GM12878 (cell line): ENCODE data around the gene OPCML. TPM values are rescaled to one million over a fixed set of nuclear protein-coding genes. Genes with fewer than 3 reads are reported as not detected.

Experiments
- ATAC-seq: fragments of 200-7000 bp; cut with Tn5 transposase; 3 replicates; pipeline ENCODE4 v1.9.1; 2020; ENCODE audit warnings: mild to moderate bottlenecking, moderate library complexity
- BruUV-seq: library from RNA; stranded (reverse); fragments of 400-500 nt; replicated peaks from 2 replicates; lab custom pipeline; 2021; lab: Mats Ljungman, UMichigan
- CTCF ChIA-PET: fragments of 300-600 bp; sonication (Branson Sonifier 250); formaldehyde crosslinking; extraction: SDS; loops from one replicate; lab custom pipeline; 2021; ENCODE audit warnings: inconsistent platforms; lab: Yijun Ruan, JAX
- POLR2A ChIA-PET: fragments of 350-600 bp; formaldehyde crosslinking; extraction: SDS; loops from one replicate; lab custom pipeline; 2021; ENCODE audit warnings: inconsistent platforms; lab: Charles Lee
- RAD21 ChIA-PET: fragments of 300-600 bp; sonication (Branson Sonifier 250); formaldehyde crosslinking; loops from one replicate; lab custom pipeline; 2023; ENCODE audit warnings: antibody characterized with exemption; ENCODE audit not compliant: unreplicated experiment; lab: Charles Lee
- SMC1A ChIA-PET: fragments of 300-600 bp; sonication (Branson Sonifier 250); formaldehyde crosslinking; loops from one replicate; lab custom pipeline; 2023; ENCODE audit not compliant: unreplicated experiment, uncharacterized antibody; lab: Charles Lee
- DNase-seq: peaks from one replicate; pipeline ENCODE4 v3.0.0-alpha.2; 2011; ENCODE audit warnings: low read depth, low spot score
- FAIRE-seq: peaks from 3 replicates; lab custom pipeline; 2011; peaks lifted over from hg19 to GRCh38; lab: Jason Lieb, UNC
- H2AFZ ChIP-seq: 2 replicates; pipeline ENCODE4 v1.6.0; 2011; ENCODE audit warnings: low read depth, low read length, control low read depth; ENCODE audit not compliant: control insufficient read depth
- H3K27ac ChIP-seq: 2 replicates; pipeline ENCODE4 v1.5.1; 2011; ENCODE audit warnings: control low read depth; ENCODE audit not compliant: control insufficient read depth, insufficient read depth
- H3K27me3 ChIP-seq, 2 experiments: replicated peaks in 1 of 2; 2 replicates each; pipeline versions ENCODE4 v1.6.0 to v1.6.1; 2011; ENCODE audit warnings: low read length in 1 of 2; ENCODE audit not compliant: control insufficient read depth in 2 of 2, insufficient read depth in 2 of 2
- H3K36me3 ChIP-seq, 2 experiments: 2 replicates each; pipeline ENCODE4 v1.5.1; 2011; ENCODE audit warnings: low read length in 1 of 2; ENCODE audit not compliant: control insufficient read depth in 2 of 2, insufficient read depth in 2 of 2
- H3K4me1 ChIP-seq: 2 replicates; pipeline ENCODE4 v1.6.1; 2011; ENCODE audit warnings: mild to moderate bottlenecking, low read length, moderate library complexity, mixed read lengths; ENCODE audit not compliant: control insufficient read depth, insufficient read depth
- H3K4me2 ChIP-seq: 2 replicates; pipeline ENCODE4 v1.6.0; 2011; ENCODE audit warnings: control low read depth; ENCODE audit not compliant: control insufficient read depth, insufficient read depth
- H3K4me3 ChIP-seq: fragments of 200-600 bp; sonication (generic); 2 replicates; pipeline ENCODE4 v1.5.1; 2016
- H3K79me2 ChIP-seq: 2 replicates; pipeline ENCODE4 v1.6.0; 2011; ENCODE audit warnings: low read length; ENCODE audit not compliant: control insufficient read depth, insufficient read depth
- H3K9ac ChIP-seq: 2 replicates; pipeline ENCODE4 v1.8.0; 2011; ENCODE audit warnings: low read length, control low read depth, mixed read lengths; ENCODE audit not compliant: control insufficient read depth, insufficient read depth
- H3K9me3 ChIP-seq: replicated peaks from 3 replicates; pipeline ENCODE4 v1.5.1; 2011; ENCODE audit warnings: mild to moderate bottlenecking, low read length; ENCODE audit not compliant: control insufficient read depth, insufficient read depth
- H4K20me1 ChIP-seq: 2 replicates; pipeline ENCODE4 v1.6.0; 2011; ENCODE audit not compliant: control insufficient read depth, insufficient read depth
- CBFB ChIP-seq: IDR thresholded peaks from 2 replicates; pipeline ENCODE4 v1.6.1; 2016; ENCODE audit warnings: antibody characterized with exemption, low read depth
- CBX3 ChIP-seq: fragments of 200-600 bp; sonication (generic); IDR thresholded peaks from 2 replicates; pipeline ENCODE4 v1.6.1; 2016; ENCODE audit warnings: low read depth, borderline replicate concordance
- EP300 ChIP-seq, 2 experiments: fragments of 150-350 bp in 1 of 2; IDR thresholded peaks; 2 replicates each; pipeline ENCODE4 v1.6.1; 2011 to 2012; ENCODE audit warnings: low read depth in 2 of 2, low read length in 2 of 2, borderline replicate concordance in 1 of 2, improper control_type of control experiment in 1 of 2, inconsistent platforms in 1 of 2; ENCODE audit not compliant: control insufficient read depth in 1 of 2
- FOXK2 ChIP-seq: fragments of 450-650 bp; IDR thresholded peaks from 2 replicates; pipeline ENCODE4 v1.6.1; 2017; ENCODE audit warnings: mild to moderate bottlenecking, moderate library complexity
- KAT2A ChIP-seq: conservative IDR thresholded peaks from 2 replicates; pipeline ENCODE4 v1.6.1; 2011; ENCODE audit warnings: low read depth, low read length; ENCODE audit not compliant: control insufficient read depth
- MEF2B ChIP-seq: fragments of 450-650 bp; IDR thresholded peaks from 2 replicates; pipeline ENCODE4 v1.6.1; 2018; ENCODE audit warnings: mild to moderate bottlenecking, moderate library complexity; ENCODE audit not compliant: partially characterized antibody, poor library complexity, severe bottlenecking
- PAX5 ChIP-seq: IDR thresholded peaks from 2 replicates; pipeline ENCODE4 v1.6.1; 2011; ENCODE audit warnings: low read depth, low read length, borderline replicate concordance
- POLR2AphosphoS5 ChIP-seq: IDR thresholded peaks from 2 replicates; pipeline ENCODE4 v1.6.1; 2011; ENCODE audit warnings: mild to moderate bottlenecking, low read length, inconsistent platforms
- POU2F2 ChIP-seq: IDR thresholded peaks from 3 replicates; pipeline ENCODE4 v1.6.1; 2011; ENCODE audit warnings: low read depth, mild to moderate bottlenecking, low read length, borderline replicate concordance
- SUZ12 ChIP-seq: fragments of 200-600 bp; sonication (generic); IDR thresholded peaks from one replicate; pipeline ENCODE4 v1.6.1; 2018; ENCODE audit warnings: antibody characterized with exemption, mild to moderate bottlenecking; ENCODE audit not compliant: unreplicated experiment
- TARDBP ChIP-seq: IDR thresholded peaks from 2 replicates; pipeline ENCODE4 v1.6.1; 2016; ENCODE audit warnings: borderline replicate concordance
- ZNF622 ChIP-seq: fragments of 450-650 bp; IDR thresholded peaks from 2 replicates; pipeline ENCODE4 v1.6.1; 2017; ENCODE audit warnings: mild to moderate bottlenecking, inconsistent platforms
- WGBS: methylation state at CpG from one replicate; pipeline ENCODE4 v1.1.6; 2016; ENCODE audit warnings: low lambda C conversion rate; ENCODE audit not compliant: insufficient replicate concordance, insufficient coverage; ENCODE audit errors: missing lambda C conversion rate; 5-methylcytosine and 5-hydroxymethylcytosine counted together
- in situ Hi-C: fragments of 300-500 bp; cut with MboI; formaldehyde crosslinking; loops from 9 replicates; pipeline ENCODE4 v1.14.3; 2018; ENCODE audit warnings: mixed read lengths
- intact Hi-C: fragments of 100-400 bp; cut with micrococcal nuclease; formaldehyde crosslinking; loops from one replicate; pipeline ENCODE4 v1.14.2; 2022; ENCODE audit not compliant: unreplicated experiment
- polyA plus RNA-seq, 11 experiments: library from polyadenylated mRNA; depleted of rRNA in 4 of 11; unstranded in 6 of 11; stranded (reverse) in 5 of 11; fragments of >200 nt; fragmentation: Nextera tagmentation in 4 of 11; fragmentation: Illumina TruSeq in 1 of 11; extraction: Ambion mirVana in 4 of 11; extraction: Trizol in 1 of 11; gene quantifications; 1 replicate in 1 of 11; 2 replicates in 10 of 11; pipeline versions ENCODE4 v1.2.1 to v1.2.3, GENCODE V29; 2011 to 2016; ENCODE audit warnings: inconsistent platforms in 2 of 11, missing spikeins in 2 of 11, low read depth in 1 of 11
- total RNA-seq, 4 experiments: library from RNA; depleted of rRNA in 3 of 4; stranded (reverse); fragments of >200 nt in 3 of 4; fragmentation: Illumina TruSeq in 1 of 4; extraction: Trizol in 1 of 4; gene quantifications; 2 replicates each; pipeline versions ENCODE4 v1.2.1 to v1.2.3, GENCODE V29; 2013 to 2021
- TF ChIP-seq, protein P1 (sequence below): IDR thresholded peaks from 2 replicates; pipeline ENCODE4 v1.6.1; 2012; ENCODE audit warnings: mild to moderate bottlenecking, low read depth, low read length
- TF ChIP-seq, protein P2 (sequence below): IDR thresholded peaks from 2 replicates; pipeline ENCODE4 v1.6.1; 2012; ENCODE audit warnings: low read depth, low read length, improper control_type of control experiment
- TF ChIP-seq, protein P3 (sequence below): IDR thresholded peaks from 2 replicates; pipeline ENCODE4 v1.6.1; 2011; ENCODE audit warnings: borderline replicate concordance, low read depth, mild to moderate bottlenecking, moderate library complexity, mixed read lengths, low read length; ENCODE audit not compliant: insufficient read depth; ENCODE audit errors: extremely low read length
- TF ChIP-seq, protein P4 (sequence below): fragments of 450-650 bp; formaldehyde crosslinking; IDR thresholded peaks from 2 replicates; pipeline ENCODE4 v1.4.0; 2022; ENCODE audit warnings: mild to moderate bottlenecking, moderate library complexity

The OPCML gene
- total and polyA plus RNA-seq, 10 of the 15 experiments (the other 5 are each of a cell fraction or from before 2014, with no cell fraction given), result 0.84 TPM; not detected in 9

DNA sequence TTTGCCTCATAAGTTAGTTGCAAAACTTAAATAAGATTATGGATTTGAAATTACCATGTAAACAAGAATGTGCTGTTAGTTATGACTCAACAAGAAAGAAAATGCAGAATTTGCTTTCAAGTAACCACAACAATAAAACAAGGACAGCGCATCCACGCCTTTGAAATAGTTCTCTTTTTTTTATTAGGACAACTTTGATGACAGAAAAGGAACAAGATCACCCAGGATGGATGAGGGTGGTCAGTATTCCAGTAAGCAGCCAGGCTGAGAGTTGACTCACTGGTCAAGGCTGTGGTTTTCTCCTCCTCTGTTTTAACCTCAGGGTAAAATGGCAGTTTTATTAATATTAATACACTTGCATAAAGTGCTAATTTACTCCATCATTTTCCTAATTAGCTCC is 544.4 kb downstream of the OPCML start:
- DNase-seq, result no peak
- Histone ChIP-seq H3K27ac (no peak overlapping the region), H3K36me3 (no peaks in the 10 kb centered on the region), H3K79me2 (no peaks in the 10 kb centered on the region), H4K20me1 (no peaks in the 10 kb centered on the region), H3K4me3 (no peak overlapping the region), H3K4me1 (no peaks in the 10 kb centered on the region), H3K9me3 (no peaks in the 10 kb centered on the region), H3K9ac (no peak overlapping the region), H3K27me3 (no peaks in the 10 kb centered on the region; a peak in 1 of 4 replicates), H3K4me2 (no peak overlapping the region), H2AFZ (no peak overlapping the region)
- SMC1A ChIA-PET, result interaction anchor here (1.0 to 1.1 kb wide), 2 partner anchors 11 to 17 kb away, joined by 3 to 6 read pairs; no protein-coding TSS in a partner anchor
- POLR2A ChIA-PET, result no interaction called here
- intact Hi-C loops, result no loop called here
- ATAC-seq, result no peak
- no peak for FAIRE-seq
- in situ Hi-C loops, result no loop called here
- RAD21 ChIA-PET, result no interaction called here
- no TSS peak for BruUV-seq
- 0% methylated on average over 2 of the region's 2 CpGs for WGBS
- CTCF ChIA-PET, result no interaction called here
- TF ChIP-seq, protein P1, sequence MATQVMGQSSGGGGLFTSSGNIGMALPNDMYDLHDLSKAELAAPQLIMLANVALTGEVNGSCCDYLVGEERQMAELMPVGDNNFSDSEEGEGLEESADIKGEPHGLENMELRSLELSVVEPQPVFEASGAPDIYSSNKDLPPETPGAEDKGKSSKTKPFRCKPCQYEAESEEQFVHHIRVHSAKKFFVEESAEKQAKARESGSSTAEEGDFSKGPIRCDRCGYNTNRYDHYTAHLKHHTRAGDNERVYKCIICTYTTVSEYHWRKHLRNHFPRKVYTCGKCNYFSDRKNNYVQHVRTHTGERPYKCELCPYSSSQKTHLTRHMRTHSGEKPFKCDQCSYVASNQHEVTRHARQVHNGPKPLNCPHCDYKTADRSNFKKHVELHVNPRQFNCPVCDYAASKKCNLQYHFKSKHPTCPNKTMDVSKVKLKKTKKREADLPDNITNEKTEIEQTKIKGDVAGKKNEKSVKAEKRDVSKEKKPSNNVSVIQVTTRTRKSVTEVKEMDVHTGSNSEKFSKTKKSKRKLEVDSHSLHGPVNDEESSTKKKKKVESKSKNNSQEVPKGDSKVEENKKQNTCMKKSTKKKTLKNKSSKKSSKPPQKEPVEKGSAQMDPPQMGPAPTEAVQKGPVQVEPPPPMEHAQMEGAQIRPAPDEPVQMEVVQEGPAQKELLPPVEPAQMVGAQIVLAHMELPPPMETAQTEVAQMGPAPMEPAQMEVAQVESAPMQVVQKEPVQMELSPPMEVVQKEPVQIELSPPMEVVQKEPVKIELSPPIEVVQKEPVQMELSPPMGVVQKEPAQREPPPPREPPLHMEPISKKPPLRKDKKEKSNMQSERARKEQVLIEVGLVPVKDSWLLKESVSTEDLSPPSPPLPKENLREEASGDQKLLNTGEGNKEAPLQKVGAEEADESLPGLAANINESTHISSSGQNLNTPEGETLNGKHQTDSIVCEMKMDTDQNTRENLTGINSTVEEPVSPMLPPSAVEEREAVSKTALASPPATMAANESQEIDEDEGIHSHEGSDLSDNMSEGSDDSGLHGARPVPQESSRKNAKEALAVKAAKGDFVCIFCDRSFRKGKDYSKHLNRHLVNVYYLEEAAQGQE, result no peak
- no peak for TF ChIP-seq POU2F2
- no peak for TF ChIP-seq EP300 (IDR thresholded peaks at IDR 0.05; ENCODE audit: borderline replicate concordance in 1 of 2, control insufficient read depth in 1 of 2, low read depth in 2 of 2, low read length in 2 of 2)
- no peak for TF ChIP-seq KAT2A
- no peak for TF ChIP-seq FOXK2
- no peak for TF ChIP-seq TARDBP
- TF ChIP-seq POLR2AphosphoS5, result no peak
- no peak for TF ChIP-seq MEF2B
- no peak for TF ChIP-seq CBFB
- no peak for TF ChIP-seq PAX5
- TF ChIP-seq SUZ12, result no peak
- no peak for TF ChIP-seq CBX3
- TF ChIP-seq ZNF622, result no peak
- TF ChIP-seq, protein P2, sequence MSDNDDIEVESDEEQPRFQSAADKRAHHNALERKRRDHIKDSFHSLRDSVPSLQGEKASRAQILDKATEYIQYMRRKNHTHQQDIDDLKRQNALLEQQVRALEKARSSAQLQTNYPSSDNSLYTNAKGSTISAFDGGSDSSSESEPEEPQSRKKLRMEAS, result no peak
- TF ChIP-seq, protein P3, sequence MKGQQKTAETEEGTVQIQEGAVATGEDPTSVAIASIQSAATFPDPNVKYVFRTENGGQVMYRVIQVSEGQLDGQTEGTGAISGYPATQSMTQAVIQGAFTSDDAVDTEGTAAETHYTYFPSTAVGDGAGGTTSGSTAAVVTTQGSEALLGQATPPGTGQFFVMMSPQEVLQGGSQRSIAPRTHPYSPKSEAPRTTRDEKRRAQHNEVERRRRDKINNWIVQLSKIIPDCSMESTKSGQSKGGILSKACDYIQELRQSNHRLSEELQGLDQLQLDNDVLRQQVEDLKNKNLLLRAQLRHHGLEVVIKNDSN, result no peak
- TF ChIP-seq, protein P4, sequence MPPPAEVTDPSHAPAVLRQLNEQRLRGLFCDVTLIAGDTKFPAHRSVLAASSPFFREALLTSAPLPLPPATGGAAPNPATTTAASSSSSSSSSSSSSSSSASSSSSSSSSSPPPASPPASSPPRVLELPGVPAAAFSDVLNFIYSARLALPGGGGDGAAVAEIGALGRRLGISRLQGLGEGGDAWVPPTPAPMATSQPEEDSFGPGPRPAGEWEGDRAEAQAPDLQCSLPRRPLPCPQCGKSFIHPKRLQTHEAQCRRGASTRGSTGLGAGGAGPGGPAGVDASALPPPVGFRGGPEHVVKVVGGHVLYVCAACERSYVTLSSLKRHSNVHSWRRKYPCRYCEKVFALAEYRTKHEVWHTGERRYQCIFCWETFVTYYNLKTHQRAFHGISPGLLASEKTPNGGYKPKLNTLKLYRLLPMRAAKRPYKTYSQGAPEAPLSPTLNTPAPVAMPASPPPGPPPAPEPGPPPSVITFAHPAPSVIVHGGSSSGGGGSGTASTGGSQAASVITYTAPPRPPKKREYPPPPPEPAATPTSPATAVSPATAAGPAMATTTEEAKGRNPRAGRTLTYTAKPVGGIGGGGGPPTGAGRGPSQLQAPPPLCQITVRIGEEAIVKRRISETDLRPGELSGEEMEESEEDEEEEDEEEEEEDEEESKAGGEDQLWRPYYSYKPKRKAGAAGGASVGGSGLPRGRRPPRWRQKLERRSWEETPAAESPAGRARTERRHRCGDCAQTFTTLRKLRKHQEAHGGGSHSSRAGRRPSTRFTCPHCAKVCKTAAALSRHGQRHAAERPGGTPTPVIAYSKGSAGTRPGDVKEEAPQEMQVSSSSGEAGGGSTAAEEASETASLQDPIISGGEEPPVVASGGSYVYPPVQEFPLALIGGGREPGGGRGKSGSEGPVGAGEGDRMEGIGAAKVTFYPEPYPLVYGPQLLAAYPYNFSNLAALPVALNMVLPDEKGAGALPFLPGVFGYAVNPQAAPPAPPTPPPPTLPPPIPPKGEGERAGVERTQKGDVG (CRISPR knock-in tag), result no peak
